Hematopoietic multipotent progenitor cell treated with erythropoietin and hydrocortisone succinate and interleukin-3 and kit ligand, for 17 days (in vitro differentiated cells): ENCODE data around the gene DRC7.
A peak's percentile ranks its signal among the peaks of the same experiment; 100 is the strongest.

ENCODE experiments used
- DNase-seq: peaks from one replicate; pipeline ENCODE4 v3.0.0-alpha.2; 2015; ENCODE audit warnings: low spot score

The DRC7 gene

GRCh38 chr16:57676553-57677085, 18.0 kb upstream of the DRC7 start:
- DNase-seq: no peak

- DNase-seq: no peak
These were observed 16.8 kb upstream of the DRC7 start for GRCh38 chr16:57677622-57678369.

DNA sequence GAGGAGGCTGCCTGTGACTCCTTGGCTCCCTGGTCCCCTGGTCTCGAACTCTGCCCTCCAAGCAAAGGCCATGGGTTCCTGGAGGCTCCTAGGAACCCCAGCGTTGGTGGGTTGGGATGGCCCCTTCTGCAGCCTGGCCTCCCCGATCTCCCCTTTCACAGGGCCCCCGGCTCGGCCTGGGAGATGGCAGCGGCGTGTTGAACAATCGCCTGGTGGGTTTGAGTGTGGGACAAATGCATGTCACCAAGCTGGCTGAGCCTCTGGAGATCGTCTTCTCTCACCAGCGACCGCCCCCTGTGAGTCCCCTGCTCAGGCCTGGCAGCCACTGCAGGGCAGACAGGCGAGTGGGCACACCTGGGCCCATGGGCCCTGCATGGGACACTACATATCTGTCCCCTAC, 15.6 kb upstream of the DRC7 start:
- no peak for DNase-seq

DNA sequence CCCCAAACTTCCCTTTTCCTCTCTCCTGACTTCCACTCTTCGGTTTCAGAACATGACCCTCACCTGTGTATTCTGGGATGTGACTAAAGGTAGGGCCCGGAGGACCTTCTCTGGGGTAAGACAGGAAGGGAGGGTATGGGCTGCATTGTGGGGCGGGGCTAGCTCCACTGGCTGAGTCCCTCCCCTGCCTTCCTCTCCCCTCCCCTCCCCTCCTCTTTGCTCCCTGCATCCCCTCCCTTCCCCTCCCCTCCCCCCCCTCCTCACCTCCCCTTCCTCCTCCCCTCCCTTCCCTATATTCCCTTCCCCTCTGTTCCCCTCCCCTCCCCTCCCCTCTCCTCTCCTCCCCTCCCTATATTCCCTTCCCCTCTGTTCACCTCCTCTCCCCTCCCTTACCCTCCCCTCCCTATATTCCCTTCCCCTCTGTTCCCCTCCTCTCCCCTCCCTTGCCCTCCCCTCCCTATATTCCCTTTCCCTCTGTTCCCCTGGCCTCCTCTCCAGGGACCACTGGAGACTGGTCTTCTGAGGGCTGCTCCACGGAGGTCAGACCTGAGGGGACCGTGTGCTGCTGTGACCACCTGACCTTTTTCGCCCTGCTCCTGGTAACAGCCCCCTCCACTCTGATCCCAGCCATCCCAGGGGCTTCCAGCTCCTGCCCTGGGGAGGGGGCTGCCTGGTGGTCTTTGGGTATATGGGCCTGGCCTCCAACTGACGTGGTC, 14.7 kb upstream of the DRC7 start:
- DNase-seq: no peak

DNA sequence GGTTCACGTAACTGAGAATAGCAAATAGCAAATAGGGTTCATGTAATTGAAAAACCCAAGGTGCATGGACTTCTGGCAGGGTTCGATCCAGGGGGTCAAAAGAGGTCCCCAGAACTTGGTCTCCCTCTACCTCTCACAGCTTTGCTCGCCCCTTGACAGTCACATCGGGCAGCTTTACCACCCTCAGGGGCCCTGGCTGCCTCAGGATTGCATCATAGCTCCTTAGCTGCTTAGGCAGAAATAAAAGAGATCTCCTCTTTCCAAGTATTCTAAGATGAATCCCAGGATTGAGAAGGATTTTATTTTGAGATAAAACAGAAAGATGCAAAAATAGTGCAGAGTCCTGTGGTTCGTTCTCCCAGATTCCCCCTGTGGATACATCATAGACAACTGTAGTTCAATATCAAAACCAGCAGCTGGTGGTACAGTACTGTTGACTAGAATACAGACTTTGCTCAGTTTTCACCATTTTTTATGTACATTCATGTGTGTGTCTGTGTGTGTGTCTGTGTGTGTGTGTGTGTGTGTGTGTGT, 13.7 kb upstream of the DRC7 start:
- DNase-seq: no peak

DNA sequence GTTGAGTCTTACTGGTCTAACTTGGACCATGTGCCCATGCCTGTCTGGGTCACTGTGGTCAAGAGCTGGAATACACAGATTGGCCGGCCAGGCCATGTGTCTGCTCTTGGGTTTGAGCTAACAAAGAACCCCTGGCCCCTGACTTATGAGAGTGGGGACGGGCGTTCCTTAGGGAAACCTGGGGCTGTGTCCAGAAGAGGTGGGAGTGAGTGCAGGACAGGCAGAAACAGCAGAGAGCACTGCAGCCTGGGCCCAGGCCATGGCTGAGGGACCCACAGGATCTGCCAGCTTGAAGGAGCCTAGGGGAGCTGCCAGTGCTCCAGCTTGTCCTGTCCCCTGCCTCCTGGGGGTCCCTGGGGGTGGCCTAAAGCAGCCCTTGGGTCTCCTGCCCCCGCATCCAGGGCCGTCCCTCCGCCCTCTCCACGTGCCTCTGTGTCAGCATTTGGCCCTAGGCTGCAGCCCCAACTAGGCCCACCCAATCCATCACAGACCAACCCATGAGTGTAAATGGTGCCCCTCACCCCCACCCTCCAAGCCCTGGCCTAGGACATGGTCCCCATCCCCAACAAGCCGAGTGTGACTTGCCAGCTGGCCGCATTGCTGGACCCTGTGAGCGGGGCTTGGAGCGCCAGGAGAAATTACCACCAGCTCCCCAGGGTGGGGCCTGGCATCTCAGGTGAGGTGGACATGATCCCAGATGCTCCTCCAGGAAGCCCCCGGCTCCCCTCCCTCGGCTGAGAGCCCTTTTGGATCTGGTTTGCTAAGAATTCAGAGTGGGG, 12.5 kb upstream of the DRC7 start:
- no peak for DNase-seq

DNA sequence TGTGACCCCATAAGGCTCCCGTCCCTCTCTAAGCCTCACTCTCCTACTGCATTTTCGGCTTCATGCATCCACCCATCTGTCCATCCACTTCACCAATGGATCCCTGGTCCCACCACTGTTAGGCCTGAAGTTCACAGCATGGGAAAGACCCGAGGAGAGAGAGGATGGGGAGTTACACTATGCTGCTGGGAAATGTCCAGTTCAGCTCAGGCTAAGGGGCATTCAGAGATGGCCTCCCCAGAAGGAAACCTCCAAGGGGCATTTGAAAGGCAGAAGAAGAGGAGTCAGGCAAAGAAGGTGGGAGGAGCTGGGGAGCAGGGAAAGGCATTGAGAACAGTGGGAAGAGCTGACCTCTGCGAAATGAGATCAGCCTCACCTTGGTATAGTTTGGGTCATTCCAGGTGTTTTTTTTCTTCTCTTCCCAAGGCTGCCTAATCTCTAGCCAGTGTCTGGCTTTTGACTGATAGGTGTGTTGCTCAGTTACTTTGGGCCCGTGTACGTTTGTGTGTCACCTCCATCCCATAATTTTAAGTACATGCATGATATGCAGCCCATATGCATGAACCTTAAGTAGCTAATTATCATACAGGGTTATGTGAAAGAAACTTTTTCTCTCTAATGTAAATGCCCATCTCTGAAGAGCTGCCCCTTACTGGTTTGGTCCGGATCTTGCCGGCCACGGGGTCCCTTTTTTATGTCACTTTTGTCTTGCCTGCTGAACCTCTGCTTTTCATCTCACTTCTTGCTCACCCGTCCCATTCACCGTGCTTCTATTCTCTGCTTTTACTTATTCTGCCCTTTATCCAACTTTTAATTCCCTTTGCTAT, 11.6 kb upstream of the DRC7 start:
- DNase-seq: no peak

GRCh38 chr16:57683636-57684545, 10.7 kb upstream of the DRC7 start:
- DNase-seq: no peak

GRCh38 chr16:57684626-57685358, 9.8 kb upstream of the DRC7 start:
- no peak for DNase-seq

DNA sequence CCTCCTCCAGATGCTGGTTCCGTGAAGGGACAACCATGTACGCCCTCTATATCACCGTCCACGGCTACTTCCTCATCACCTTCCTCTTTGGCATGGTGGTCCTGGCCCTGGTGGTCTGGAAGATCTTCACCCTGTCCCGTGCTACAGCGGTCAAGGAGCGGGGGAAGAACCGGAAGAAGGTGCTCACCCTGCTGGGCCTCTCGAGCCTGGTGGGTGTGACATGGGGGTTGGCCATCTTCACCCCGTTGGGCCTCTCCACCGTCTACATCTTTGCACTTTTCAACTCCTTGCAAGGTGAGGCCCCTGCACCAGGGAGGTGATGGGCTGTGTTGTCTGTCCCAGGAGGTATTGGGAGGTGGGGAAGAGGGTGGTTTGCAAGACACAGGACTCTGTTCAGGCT, 9.0 kb upstream of the DRC7 start:
- DNase-seq: no peak

- no peak for DNase-seq
These were observed 8.0 kb upstream of the DRC7 start for GRCh38 chr16:57686577-57686976.

DNA sequence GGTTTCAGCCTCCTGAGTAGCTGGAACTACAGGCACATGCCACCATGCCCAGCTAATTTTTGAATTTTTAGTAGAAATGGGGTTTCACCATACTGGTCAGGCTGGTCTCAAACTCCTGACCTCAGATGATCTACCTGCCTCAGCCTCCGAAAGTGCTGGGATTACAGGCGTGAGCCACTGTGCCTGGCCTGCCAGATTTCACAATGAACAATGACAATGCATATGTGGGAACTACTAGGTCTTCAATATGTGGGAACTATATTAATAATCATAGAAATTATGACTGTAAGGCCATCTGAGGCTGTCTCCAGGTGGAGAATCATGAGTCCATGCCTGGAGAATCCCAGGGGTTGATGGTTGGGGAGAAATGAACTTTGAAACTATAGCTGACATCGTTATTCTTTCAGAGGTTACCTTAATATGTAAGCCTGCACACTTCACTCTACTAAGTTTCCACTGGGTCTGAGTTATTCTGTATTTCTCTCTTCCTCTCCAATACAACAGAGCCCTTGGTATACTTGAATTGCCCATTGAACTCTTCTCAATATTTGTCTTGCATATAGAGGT, 7.2 kb upstream of the DRC7 start:
- no peak for DNase-seq

- DNase-seq: no peak
These were observed 6.1 kb upstream of the DRC7 start for GRCh38 chr16:57688487-57688986.

GRCh38 chr16:57688987-57689761, 5.4 kb upstream of the DRC7 start:
- DNase-seq: no peak

GRCh38 chr16:57689762-57690558, 4.6 kb upstream of the DRC7 start:
- DNase-seq: peak; percentile 64

GRCh38 chr16:57690782-57691471, 3.7 kb upstream of the DRC7 start:
- DNase-seq: peak; percentile 41

DNA sequence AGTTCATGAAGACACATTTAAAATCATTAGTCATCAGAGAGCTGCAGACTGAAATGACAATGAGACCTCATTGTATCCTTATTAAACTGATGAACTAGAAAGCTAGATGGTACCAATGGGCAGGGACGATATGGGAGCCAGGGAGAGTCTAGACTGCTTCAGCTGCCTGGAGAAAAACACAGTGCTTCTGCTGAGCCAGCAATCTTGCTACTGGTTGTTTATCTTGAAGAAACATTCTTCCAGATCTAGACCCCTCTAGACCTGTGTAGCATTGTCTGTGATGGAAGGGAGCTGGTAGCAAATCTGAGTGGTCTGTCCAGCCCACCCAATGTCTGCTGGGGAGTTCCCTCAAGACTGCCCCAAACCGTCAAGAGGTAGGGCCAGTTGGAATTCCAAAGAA, 2.0 kb upstream of the DRC7 start:
- DNase-seq: no peak
